SK-N-SH (cell line): Measurements from ENCODE around the gene CFAP99. TPM values are rescaled to one million over a fixed set of nuclear protein-coding genes. Genes with fewer than 3 reads are reported as not detected.

Source experiments
- CTCF ChIA-PET: fragments of 300-600, 350-600 bp; formaldehyde crosslinking; extraction: SDS; loops from one replicate; lab custom pipeline; 2021; lab: Yijun Ruan, JAX
- POLR2A ChIA-PET: fragments of 350-600 bp; sonication (Branson Sonifier 250); formaldehyde crosslinking; extraction: SDS; loops from one replicate; lab custom pipeline; 2020; ENCODE audit warnings: antibody characterized with exemption, inconsistent platforms; lab: Yijun Ruan, JAX
- DNase-seq: peaks from one replicate; pipeline ENCODE4 v3.0.0; 2012
- H2AFZ ChIP-seq: fragments of 200-600 bp; sonication (generic); 2 replicates; pipeline ENCODE4 v1.8.1; 2016; ENCODE audit warnings: antibody characterized with exemption, mild to moderate bottlenecking, low read depth
- H3F3A ChIP-seq: fragments of 200-600 bp; sonication (generic); replicated peaks from 2 replicates; pipeline ENCODE3; 2016; ENCODE audit warnings: antibody characterized with exemption, mild to moderate bottlenecking; ENCODE audit not compliant: insufficient read depth
- H3K27ac ChIP-seq, 2 experiments: fragments of 200-500 bp in 1 of 2; fragments of 200-600 bp in 1 of 2; sonication (Bioruptor generic) in 1 of 2; sonication (generic), shearing (Covaris generic) in 1 of 2; 2 replicates each; pipeline versions ENCODE4 v1.5.1 to v1.6.1; 2014 to 2016; ENCODE audit warnings: low read depth in 2 of 2, inconsistent platforms in 1 of 2, low read length in 1 of 2, mild to moderate bottlenecking in 1 of 2, mixed read lengths in 1 of 2
- H3K27me3 ChIP-seq: fragments of 200-600 bp; sonication (generic), shearing (Covaris generic); 2 replicates; pipeline ENCODE4 v1.6.1; 2016; ENCODE audit warnings: mixed run types; ENCODE audit not compliant: insufficient read depth
- H3K36me3 ChIP-seq, 2 experiments: fragments of 200-500 bp in 1 of 2; fragments of 200-600 bp in 1 of 2; sonication (Bioruptor generic) in 1 of 2; sonication (generic) in 1 of 2; replicated peaks in 1 of 2; 2 replicates each; pipeline versions ENCODE3 to v1.5.1; 2014 to 2016; ENCODE audit warnings: low read length in 1 of 2, mild to moderate bottlenecking in 1 of 2; ENCODE audit not compliant: insufficient read depth in 2 of 2, control insufficient read depth in 1 of 2
- H3K4me1 ChIP-seq, 2 experiments: fragments of 200-500 bp in 1 of 2; fragments of 200-600 bp in 1 of 2; sonication (Bioruptor generic) in 1 of 2; sonication (generic), shearing (Covaris generic) in 1 of 2; 2 replicates each; pipeline versions ENCODE4 v1.5.1 to v1.6.1; 2014 to 2016; ENCODE audit warnings: low read depth in 1 of 2, low read length in 1 of 2, mixed run types in 1 of 2; ENCODE audit not compliant: insufficient read depth in 2 of 2, control insufficient read depth in 1 of 2
- H3K4me2 ChIP-seq: fragments of 200-600 bp; sonication (generic), shearing (Covaris generic); 2 replicates; pipeline ENCODE4 v1.6.1; 2017; ENCODE audit warnings: mixed run types
- H3K4me3 ChIP-seq, 2 experiments: fragments of 200-500 bp in 1 of 2; fragments of 200-600 bp in 1 of 2; sonication (Bioruptor generic) in 1 of 2; sonication (generic), shearing (Covaris generic) in 1 of 2; 2 replicates each; pipeline versions ENCODE4 v1.5.1 to v1.8.1; 2014 to 2016; ENCODE audit warnings: low read depth in 2 of 2, inconsistent platforms in 1 of 2, low read length in 1 of 2, mild to moderate bottlenecking in 1 of 2, mixed read lengths in 1 of 2, moderate library complexity in 1 of 2
- H3K79me2 ChIP-seq: fragments of 200-600 bp; sonication (generic); 2 replicates; pipeline ENCODE4 v1.8.1; 2017; ENCODE audit warnings: mild to moderate bottlenecking; ENCODE audit not compliant: insufficient read depth
- H3K9ac ChIP-seq: fragments of 200-600 bp; sonication (generic); 2 replicates; pipeline ENCODE4 v1.6.1; 2017; ENCODE audit warnings: mixed run types
- H3K9me2 ChIP-seq: fragments of 200-600 bp; sonication (generic); 2 replicates; pipeline ENCODE4 v1.6.1; 2017; ENCODE audit warnings: mixed run types
- H3K9me3 ChIP-seq: fragments of 200-600 bp; sonication (generic); 2 replicates; pipeline ENCODE4 v1.6.1; 2017; ENCODE audit warnings: mixed run types, mild to moderate bottlenecking, moderate library complexity
- H4K20me1 ChIP-seq: fragments of 200-600 bp; sonication (generic); 2 replicates; pipeline ENCODE4 v1.6.1; 2017; ENCODE audit warnings: mild to moderate bottlenecking, mixed run types; ENCODE audit not compliant: insufficient read depth
- CHD2 ChIP-seq: fragments of 150-350 bp; IDR thresholded peaks from 2 replicates; pipeline ENCODE4 v1.6.1; 2018; ENCODE audit warnings: low read length; ENCODE audit not compliant: partially characterized antibody
- CTCF ChIP-seq: fragments of 200-600 bp; sonication (generic); IDR thresholded peaks from 2 replicates; pipeline ENCODE4 v1.6.1; 2017; ENCODE audit warnings: antibody characterized with exemption, mild to moderate bottlenecking, moderate library complexity
- ELF1 ChIP-seq: IDR thresholded peaks from 2 replicates; pipeline ENCODE4 v1.4.0; 2012
- MAX ChIP-seq: IDR thresholded peaks from 2 replicates; pipeline ENCODE4 v1.4.0; 2012; ENCODE audit warnings: low read depth
- MEF2A ChIP-seq: IDR thresholded peaks from 2 replicates; pipeline ENCODE4 v1.4.0; 2012; ENCODE audit warnings: low read depth, borderline replicate concordance
- MXI1 ChIP-seq: IDR thresholded peaks from 2 replicates; pipeline ENCODE4 v1.6.1; 2012; ENCODE audit warnings: mild to moderate bottlenecking, low read depth, low read length, improper control_type of control experiment
- NRF1 ChIP-seq: IDR thresholded peaks from 2 replicates; pipeline ENCODE4 v1.6.1; 2012; ENCODE audit warnings: low read depth, mild to moderate bottlenecking, low read length
- SIN3A ChIP-seq: IDR thresholded peaks from 2 replicates; pipeline ENCODE4 v1.6.1; 2012; ENCODE audit warnings: low read depth, mild to moderate bottlenecking, low read length, moderate library complexity, borderline replicate concordance
- YY1 ChIP-seq: IDR thresholded peaks from 2 replicates; pipeline ENCODE4 v1.4.0; 2012; ENCODE audit warnings: low read depth, mild to moderate bottlenecking
- WGBS: methylation state at CpG from one replicate; pipeline ENCODE4 v1.1.6; 2017; ENCODE audit warnings: low lambda C conversion rate; 5-methylcytosine and 5-hydroxymethylcytosine counted together
- polyA plus RNA-seq, 3 experiments: library from polyadenylated mRNA; depleted of rRNA; stranded (reverse); fragments of >200 nt; gene quantifications; 2 replicates each; pipeline ENCODE4 v1.2.3, GENCODE V29; 2012
- TF ChIP-seq, protein P1 (sequence below): IDR thresholded peaks from 2 replicates; pipeline ENCODE4 v1.4.0; 2012; ENCODE audit warnings: low read depth, borderline replicate concordance

Gene CFAP99
- polyA plus RNA-seq (2012; rRNA removed) = 0.13 and 0.55 TPM in 2 replicates
- 0.04 and 0.13 TPM in 2 replicates for polyA plus RNA-seq (2012; cell fraction: cytosol; rRNA removed)
- polyA plus RNA-seq (2012; cell fraction: nucleus; rRNA removed) = 0.31 and 0.43 TPM in 2 replicates

- Histone ChIP-seq H3K4me1 (peaks cover 6 to 33% of the 10 kb centered on the region in 2 experiments; a peak in 2 of 4 replicates), H3K4me3 (peak within 1 kb of the TSS; percentile 75 to 93), H4K20me1 (no peaks in the 10 kb centered on the region), H3K9ac (peak within 1 kb of the TSS; percentile 44; the same call in 1 of the 2 replicates), H2AFZ (peak within 1 kb of the TSS; percentile 88), H3K27ac (no peak within 1 kb of the TSS), H3K36me3 (no peaks in the 10 kb centered on the region), H3K9me3 (no peaks in the 10 kb centered on the region), H3K4me2 (peak within 1 kb of the TSS; percentile 94), H3K27me3 (peaks cover 47% of the 10 kb centered on the region), H3F3A (peaks cover 17% of the 10 kb centered on the region), H3K9me2 (no peaks in the 10 kb centered on the region), H3K79me2 (no peaks in the 10 kb centered on the region)
- TF ChIP-seq MAX (peak; percentile 45; the same call in 1 of the 2 replicates), MEF2A (no peak), ELF1 (no peak), CTCF (peak; percentile 17), CHD2 (peak; percentile 87), SIN3A (peak; percentile 27; the same call in 1 of the 2 replicates), YY1 (0 out of 2 replicates have a peak, but pooled peaks have one; percentile 41), NRF1 (peak; percentile 52; the same call in 1 of the 2 replicates), MXI1 (peak; percentile 81; the same call in 1 of the 2 replicates)
- TF ChIP-seq, protein P1, sequence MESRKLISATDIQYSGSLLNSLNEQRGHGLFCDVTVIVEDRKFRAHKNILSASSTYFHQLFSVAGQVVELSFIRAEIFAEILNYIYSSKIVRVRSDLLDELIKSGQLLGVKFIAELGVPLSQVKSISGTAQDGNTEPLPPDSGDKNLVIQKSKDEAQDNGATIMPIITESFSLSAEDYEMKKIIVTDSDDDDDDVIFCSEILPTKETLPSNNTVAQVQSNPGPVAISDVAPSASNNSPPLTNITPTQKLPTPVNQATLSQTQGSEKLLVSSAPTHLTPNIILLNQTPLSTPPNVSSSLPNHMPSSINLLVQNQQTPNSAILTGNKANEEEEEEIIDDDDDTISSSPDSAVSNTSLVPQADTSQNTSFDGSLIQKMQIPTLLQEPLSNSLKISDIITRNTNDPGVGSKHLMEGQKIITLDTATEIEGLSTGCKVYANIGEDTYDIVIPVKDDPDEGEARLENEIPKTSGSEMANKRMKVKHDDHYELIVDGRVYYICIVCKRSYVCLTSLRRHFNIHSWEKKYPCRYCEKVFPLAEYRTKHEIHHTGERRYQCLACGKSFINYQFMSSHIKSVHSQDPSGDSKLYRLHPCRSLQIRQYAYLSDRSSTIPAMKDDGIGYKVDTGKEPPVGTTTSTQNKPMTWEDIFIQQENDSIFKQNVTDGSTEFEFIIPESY = no peak
- peak; percentile 98 for DNase-seq
- CTCF ChIA-PET = interaction anchor here (0.6 to 1.7 kb wide), 9 partner anchors 9 to 199 kb away, joined by 3 to 8 read pairs (median 3); no protein-coding TSS in a partner anchor
- POLR2A ChIA-PET = no interaction called here
- 2% methylated on average over 35 of the region's 94 CpGs for WGBS
These were observed at the start of gene CFAP99 for GRCh38 chr4:2418650-2419571. CFAP99 (plus strand) TSS chr4:2418955.
